Mesodermal cell (in vitro differentiated cells): ENCODE results near the gene PDCD1.

Source experiments
- H3K27ac ChIP-seq: 2 replicates; pipeline ENCODE4 v1.7.0; 2013; ENCODE audit warnings: mild to moderate bottlenecking, low read depth, low read length, moderate library complexity; ENCODE audit not compliant: severe bottlenecking
- H3K36me3 ChIP-seq: 2 replicates; pipeline ENCODE4 v1.7.1; 2013; ENCODE audit warnings: mild to moderate bottlenecking, low read length, moderate library complexity; ENCODE audit not compliant: control insufficient read depth, insufficient read depth
- H3K4me1 ChIP-seq: one replicate; pipeline ENCODE4 v1.7.1; 2013; ENCODE audit warnings: mild to moderate bottlenecking, low read length; ENCODE audit not compliant: insufficient read depth, control insufficient read depth, poor library complexity, severe bottlenecking
- H3K4me3 ChIP-seq: 2 replicates; pipeline ENCODE4 v1.7.0; 2013; ENCODE audit warnings: low read length, control low read depth, mild to moderate bottlenecking; ENCODE audit not compliant: insufficient read depth, poor library complexity, severe bottlenecking; ENCODE audit errors: extremely low read depth
- H3K9me3 ChIP-seq: 2 replicates; pipeline ENCODE4 v1.7.1; 2013; ENCODE audit warnings: mild to moderate bottlenecking, low read length, moderate library complexity; ENCODE audit not compliant: control insufficient read depth
- WGBS, 2 experiments: methylation state at CpG; one replicate each; pipeline ENCODE4 v1.1.5; 2013; ENCODE audit warnings: missing lambda C conversion rate in 2 of 2; ENCODE audit not compliant: insufficient coverage in 2 of 2; 5-methylcytosine and 5-hydroxymethylcytosine counted together

PDCD1 gene

GRCh38 chr2:241901500-241902351, 43.0 kb upstream of the PDCD1 start:
- H3K27ac ChIP-seq, result no peak overlapping the region
- H3K9me3 ChIP-seq, result no peaks in the 10 kb centered on the region
- WGBS, 2 experiments, result 43 to 50% methylated on average over 34 to 41 of the region's 54 CpGs
- no peaks in the 10 kb centered on the region for H3K36me3 ChIP-seq
- H3K4me3 ChIP-seq, result peak overlapping the region; percentile 14
- peaks cover 12% of the 10 kb centered on the region for H3K4me1 ChIP-seq

GRCh38 chr2:241901018-241901380, 42.3 kb upstream of the PDCD1 start:
- Histone ChIP-seq H3K27ac (no peak overlapping the region), H3K36me3 (no peaks in the 10 kb centered on the region), H3K4me3 (no peak overlapping the region), H3K9me3 (no peaks in the 10 kb centered on the region), H3K4me1 (peaks cover 12% of the 10 kb centered on the region)
- 88 to 91% methylated on average over 17 of the region's 21 CpGs for WGBS, 2 experiments

- H3K4me3 ChIP-seq, result no peak overlapping the region
- 94 to 95% methylated on average over 30 to 32 of the region's 32 CpGs for WGBS, 2 experiments
- H3K36me3 ChIP-seq, result no peaks in the 10 kb centered on the region
- peaks cover 12% of the 10 kb centered on the region for H3K4me1 ChIP-seq
- no peak overlapping the region for H3K27ac ChIP-seq
- H3K9me3 ChIP-seq, result no peaks in the 10 kb centered on the region
Measured at GRCh38 chr2:241900251-241901017, 41.7 kb upstream of the PDCD1 start.

GRCh38 chr2:241898463-241899270, 40.0 kb upstream of the PDCD1 start:
- H3K36me3 ChIP-seq, result no peaks in the 10 kb centered on the region
- no peak overlapping the region for H3K4me3 ChIP-seq
- 91 to 93% methylated on average over 20 to 22 of the region's 30 CpGs for WGBS, 2 experiments
- H3K4me1 ChIP-seq, result peaks cover 12% of the 10 kb centered on the region
- no peak overlapping the region for H3K27ac ChIP-seq
- H3K9me3 ChIP-seq, result no peaks in the 10 kb centered on the region

GRCh38 chr2:241897231-241897916, 38.7 kb upstream of the PDCD1 start:
- Histone ChIP-seq H3K4me3 (no peak overlapping the region), H3K4me1 (peaks cover 14% of the 10 kb centered on the region), H3K9me3 (no peaks in the 10 kb centered on the region), H3K36me3 (no peaks in the 10 kb centered on the region), H3K27ac (no peak overlapping the region)
- WGBS, 2 experiments, result 87 to 92% methylated on average over 14 of the region's 17 CpGs

- Histone ChIP-seq H3K36me3 (no peaks in the 10 kb centered on the region), H3K27ac (no peak overlapping the region), H3K9me3 (no peaks in the 10 kb centered on the region), H3K4me3 (no peak overlapping the region), H3K4me1 (peaks cover 18% of the 10 kb centered on the region)
- 91 to 100% methylated on average over 8 of the region's 10 CpGs for WGBS, 2 experiments
Measured at GRCh38 chr2:241896746-241897201, 38.1 kb upstream of the PDCD1 start.

- Histone ChIP-seq H3K9me3 (no peaks in the 10 kb centered on the region), H3K4me3 (no peak overlapping the region), H3K4me1 (peaks cover 13% of the 10 kb centered on the region), H3K36me3 (no peaks in the 10 kb centered on the region), H3K27ac (peak overlapping the region; percentile 77)
- 84 to 90% methylated on average over 8 to 21 of the region's 26 CpGs for WGBS, 2 experiments
Measured at GRCh38 chr2:241895712-241896641, 37.3 kb upstream of the PDCD1 start.

- peak overlapping the region; percentile 77 for H3K27ac ChIP-seq
- WGBS, 2 experiments, result 88 to 90% methylated on average over 8 to 11 of the region's 11 CpGs
Measured at GRCh38 chr2:241895427-241895711, 36.7 kb upstream of the PDCD1 start.

GRCh38 chr2:241894681-241895426, 36.2 kb upstream of the PDCD1 start:
- H3K4me3 ChIP-seq, result no peak overlapping the region
- peaks cover 9% of the 10 kb centered on the region for H3K4me1 ChIP-seq
- no peaks in the 10 kb centered on the region for H3K36me3 ChIP-seq
- WGBS, 2 experiments, result 94 to 97% methylated on average over 27 to 28 of the region's 28 CpGs
- H3K9me3 ChIP-seq, result no peaks in the 10 kb centered on the region
- H3K27ac ChIP-seq, result no peak overlapping the region

More at GRCh38 chr2:241895427-241895711, 36.7 kb upstream of the PDCD1 start:
- Histone ChIP-seq H3K4me3 (no peak overlapping the region), H3K9me3 (no peaks in the 10 kb centered on the region), H3K36me3 (no peaks in the 10 kb centered on the region), H3K4me1 (peaks cover 9% of the 10 kb centered on the region)
